ENCODE data around the gene MYCBP2. TPM values are rescaled to one million over a fixed set of nuclear protein-coding genes. Genes with fewer than 3 reads are reported as not detected.

The MYCBP2 gene
- total RNA-seq, 4 donors from 2014 or later, result 42.4 to 262 (median 71.0) TPM

- no peak overlapping the region for H3K4me3 ChIP-seq
These were observed 212.6 kb downstream of the MYCBP2 start for GRCh38 chr13:77114271-77114670.

DNA sequence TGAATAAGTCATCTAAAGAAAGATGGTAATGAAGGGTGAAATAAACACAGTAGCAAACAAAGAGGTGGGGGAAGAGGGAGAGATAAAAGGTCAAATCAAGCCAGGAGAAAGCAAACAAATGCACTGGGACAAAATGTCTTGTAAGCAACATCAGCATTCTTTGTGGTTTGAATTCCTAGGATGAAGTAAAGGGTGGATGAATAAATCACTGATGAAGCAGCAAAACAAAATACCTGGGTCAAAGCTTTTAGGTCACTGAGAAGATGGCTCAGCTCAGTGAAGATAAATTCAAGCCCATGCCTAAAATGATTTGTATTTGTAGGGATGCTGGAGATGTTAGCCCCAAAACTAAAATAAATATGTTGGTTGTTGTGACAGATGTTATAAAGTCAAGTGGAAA is 213.4 kb downstream of the MYCBP2 start:
- TF ChIP-seq, protein P1, sequence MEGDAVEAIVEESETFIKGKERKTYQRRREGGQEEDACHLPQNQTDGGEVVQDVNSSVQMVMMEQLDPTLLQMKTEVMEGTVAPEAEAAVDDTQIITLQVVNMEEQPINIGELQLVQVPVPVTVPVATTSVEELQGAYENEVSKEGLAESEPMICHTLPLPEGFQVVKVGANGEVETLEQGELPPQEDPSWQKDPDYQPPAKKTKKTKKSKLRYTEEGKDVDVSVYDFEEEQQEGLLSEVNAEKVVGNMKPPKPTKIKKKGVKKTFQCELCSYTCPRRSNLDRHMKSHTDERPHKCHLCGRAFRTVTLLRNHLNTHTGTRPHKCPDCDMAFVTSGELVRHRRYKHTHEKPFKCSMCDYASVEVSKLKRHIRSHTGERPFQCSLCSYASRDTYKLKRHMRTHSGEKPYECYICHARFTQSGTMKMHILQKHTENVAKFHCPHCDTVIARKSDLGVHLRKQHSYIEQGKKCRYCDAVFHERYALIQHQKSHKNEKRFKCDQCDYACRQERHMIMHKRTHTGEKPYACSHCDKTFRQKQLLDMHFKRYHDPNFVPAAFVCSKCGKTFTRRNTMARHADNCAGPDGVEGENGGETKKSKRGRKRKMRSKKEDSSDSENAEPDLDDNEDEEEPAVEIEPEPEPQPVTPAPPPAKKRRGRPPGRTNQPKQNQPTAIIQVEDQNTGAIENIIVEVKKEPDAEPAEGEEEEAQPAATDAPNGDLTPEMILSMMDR (IDR thresholded peaks at IDR 0.05), result no peak
- no peak for TF ChIP-seq POLR2A (IDR thresholded peaks at IDR 0.05)
- peaks cover 0 to 8% (median 0%) of the 10 kb centered on the region in 3 donors for H3K36me3 ChIP-seq
- H3K27me3 ChIP-seq, result no peaks in the 10 kb centered on the region
- DNase-seq, result no peak
- H3K4me3 ChIP-seq, result no peak overlapping the region
- no peak overlapping the region for H3K27ac ChIP-seq
- no peaks in the 10 kb centered on the region for H3K4me1 ChIP-seq
- no peaks in the 10 kb centered on the region for H3K9me3 ChIP-seq

More at GRCh38 chr13:77114271-77114670, 212.6 kb downstream of the MYCBP2 start:
- no peaks in the 10 kb centered on the region for H3K4me1 ChIP-seq
- no peaks in the 10 kb centered on the region for H3K9me3 ChIP-seq
- TF ChIP-seq, protein P1 (IDR thresholded peaks at IDR 0.05), result no peak
- TF ChIP-seq POLR2A (IDR thresholded peaks at IDR 0.05), result no peak
- peaks cover 0 to 8% (median 0%) of the 10 kb centered on the region in 3 donors for H3K36me3 ChIP-seq
- H3K27ac ChIP-seq, result no peak overlapping the region
- DNase-seq, result no peak
- no peaks in the 10 kb centered on the region for H3K27me3 ChIP-seq

DNA sequence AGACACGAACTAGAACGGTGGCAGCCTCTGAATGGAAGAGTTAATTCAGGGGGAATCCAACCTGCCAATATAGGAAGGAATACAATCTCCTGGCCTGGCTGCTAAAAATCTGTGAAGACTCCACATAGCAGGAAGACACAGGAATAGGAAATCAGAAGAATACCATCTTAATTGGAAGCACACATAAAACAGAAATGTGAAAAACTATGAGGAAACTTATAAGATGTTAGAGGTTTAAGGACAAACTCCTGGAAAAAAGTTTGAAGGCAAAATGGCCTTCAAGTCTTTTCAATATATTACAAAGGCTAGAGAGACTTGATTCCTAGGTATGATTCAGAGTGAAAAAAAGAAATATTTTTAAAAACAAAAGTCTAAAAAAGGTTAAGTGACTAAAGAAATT is 221.8 kb downstream of the MYCBP2 start:
- Histone ChIP-seq H3K27ac (no peak overlapping the region), H3K4me1 (no peaks in the 10 kb centered on the region), H3K4me3 (no peak overlapping the region), H3K36me3 (no peaks in the 10 kb centered on the region), H3K27me3 (no peaks in the 10 kb centered on the region), H3K9me3 (no peaks in the 10 kb centered on the region)
- no peak for DNase-seq
- no peak for TF ChIP-seq POLR2A (IDR thresholded peaks at IDR 0.05)
- TF ChIP-seq, protein P1 (IDR thresholded peaks at IDR 0.05), result no peak

- Histone ChIP-seq H3K4me3 (no peak overlapping the region), H3K9me3 (no peaks in the 10 kb centered on the region), H3K36me3 (peaks cover 0 to 14% (median 0%) of the 10 kb centered on the region in 3 donors), H3K27me3 (no peaks in the 10 kb centered on the region), H3K27ac (no peak overlapping the region), H3K4me1 (no peaks in the 10 kb centered on the region)
- DNase-seq, result no peak
- TF ChIP-seq POLR2A (IDR thresholded peaks at IDR 0.05), result no peak
- TF ChIP-seq, protein P1 (IDR thresholded peaks at IDR 0.05), result no peak
These were observed 227.5 kb downstream of the MYCBP2 start for GRCh38 chr13:77099415-77099814.

- DNase-seq, result no peak
- no peak for TF ChIP-seq POLR2A (IDR thresholded peaks at IDR 0.05)
- TF ChIP-seq, protein P1 (IDR thresholded peaks at IDR 0.05), result no peak
- Histone ChIP-seq H3K27me3 (no peaks in the 10 kb centered on the region), H3K9me3 (no peaks in the 10 kb centered on the region), H3K27ac (no peak overlapping the region), H3K4me3 (no peak overlapping the region), H3K4me1 (no peaks in the 10 kb centered on the region), H3K36me3 (peaks cover 0 to 45% (median 0%) of the 10 kb centered on the region in 3 donors)
These were observed 231.6 kb downstream of the MYCBP2 start for GRCh38 chr13:77095288-77095687.

- no peaks in the 10 kb centered on the region for H3K9me3 ChIP-seq
- no peaks in the 10 kb centered on the region for H3K4me1 ChIP-seq
- TF ChIP-seq POLR2A (IDR thresholded peaks at IDR 0.05), result no peak
- TF ChIP-seq, protein P1 (IDR thresholded peaks at IDR 0.05), result no peak
- H3K4me3 ChIP-seq, result no peak overlapping the region
- H3K27me3 ChIP-seq, result no peaks in the 10 kb centered on the region
- peaks cover 0 to 48% (median 0%) of the 10 kb centered on the region in 3 donors for H3K36me3 ChIP-seq
- DNase-seq, result no peak
- H3K27ac ChIP-seq, result no peak overlapping the region
These were observed 232.1 kb downstream of the MYCBP2 start for GRCh38 chr13:77094773-77095172.
